Measurements from ENCODE around the gene MARCO. TPM values are rescaled to one million over a fixed set of nuclear protein-coding genes. Genes with fewer than 3 reads are reported as not detected.
A peak's percentile ranks its signal among the peaks of the same experiment; 100 is the strongest.

MARCO gene
- total and polyA plus RNA-seq, 8 donors = 0.08 to 3.6 (median 0.80) TPM; not detected in 1

- intact Hi-C loops (cut with DNase I) = loop anchor here in 2 of 3 donors (10.0 kb wide), 3 partner anchors 274 to 464 kb away; no protein-coding TSS in a partner anchor
- no peak for DNase-seq
- TF ChIP-seq CTCF (IDR thresholded peaks at IDR 0.05) = no peak
- Histone ChIP-seq H3K9me3 (no peaks in the 10 kb centered on the region), H3K4me1 (no peaks in the 10 kb centered on the region), H3K27ac (no peak overlapping the region), H3K36me3 (no peaks in the 10 kb centered on the region), H3K27me3 (no peaks in the 10 kb centered on the region), H3K4me3 (no peak overlapping the region)
- ATAC-seq = no peak
- WGBS, 2 donors = 52 to 61% methylated on average over 9 of the region's 9 CpGs
- no peak for FAIRE-seq
Observed at GRCh38 chr2:119010336-119010735, 68.3 kb downstream of the MARCO start.

GRCh38 chr2:119011162-119011909 lies 69.3 kb downstream of the MARCO start:
- H3K27me3 ChIP-seq = no peaks in the 10 kb centered on the region
- no peaks in the 10 kb centered on the region for H3K9me3 ChIP-seq
- intact Hi-C loops (cut with DNase I) = loop anchor here in 2 of 3 donors (10.0 kb wide), 3 partner anchors 273 to 463 kb away; no protein-coding TSS in a partner anchor
- no peaks in the 10 kb centered on the region for H3K36me3 ChIP-seq
- FAIRE-seq (no peak), ATAC-seq (peak; percentile 93 to 99 (median 97)), DNase-seq (peak; percentile 26 to 90 (median 64))
- WGBS, 2 donors = 5 to 8% methylated on average over 26 to 38 of the region's 38 CpGs
- H3K4me1 ChIP-seq = no peaks in the 10 kb centered on the region
- TF ChIP-seq CTCF (IDR thresholded peaks at IDR 0.05) = peak; percentile 21 to 62 (median 48)
- H3K27ac ChIP-seq = no peak overlapping the region
- H3K4me3 ChIP-seq = peak overlapping the region in 2 of 4 donors; percentile 13 to 17

GRCh38 chr2:119011910-119012209 lies 69.9 kb downstream of the MARCO start:
- WGBS, 2 donors = 58 to 63% methylated on average over 5 of the region's 5 CpGs
- intact Hi-C loops (cut with DNase I) = loop anchor here in 2 of 3 donors (10.0 kb wide), 3 partner anchors 273 to 463 kb away; no protein-coding TSS in a partner anchor
- no peaks in the 10 kb centered on the region for H3K27me3 ChIP-seq
- H3K27ac ChIP-seq = no peak overlapping the region
- no peak for TF ChIP-seq CTCF (IDR thresholded peaks at IDR 0.05)
- no peak for FAIRE-seq
- H3K4me1 ChIP-seq = no peaks in the 10 kb centered on the region
- no peaks in the 10 kb centered on the region for H3K9me3 ChIP-seq
- no peaks in the 10 kb centered on the region for H3K36me3 ChIP-seq
- no peak for ATAC-seq
- no peak for DNase-seq
- H3K4me3 ChIP-seq = peak overlapping the region in 1 of 4 donors; percentile 17

- no peak for DNase-seq
Observed at GRCh38 chr2:119012345-119013301, 70.6 kb downstream of the MARCO start.

More at GRCh38 chr2:119012345-119013301, 70.6 kb downstream of the MARCO start:
- H3K9me3 ChIP-seq = no peaks in the 10 kb centered on the region
- FAIRE-seq = no peak
- intact Hi-C loops (cut with DNase I) = loop anchor here in 2 of 3 donors (10.0 kb wide), 3 partner anchors 272 to 462 kb away; no protein-coding TSS in a partner anchor
- no peak for ATAC-seq
- H3K27ac ChIP-seq = no peak overlapping the region
- H3K36me3 ChIP-seq = no peaks in the 10 kb centered on the region
- H3K4me3 ChIP-seq = no peak overlapping the region
- no peaks in the 10 kb centered on the region for H3K4me1 ChIP-seq
- H3K27me3 ChIP-seq = no peaks in the 10 kb centered on the region
- TF ChIP-seq CTCF (IDR thresholded peaks at IDR 0.05) = no peak
- WGBS, 2 donors = 85% methylated on average over 11 of the region's 11 CpGs

All from pancreas (tissue), 10 donors.